Measurements from ENCODE around the gene TVP23C.
A peak's percentile ranks its signal among the peaks of the same experiment; 100 is the strongest.
"Not testable (repeated sequence)": the region's sequence is repeated elsewhere in the genome, so short reads cannot be mapped to it uniquely, and the experiment has no call there.

TVP23C gene

DNA sequence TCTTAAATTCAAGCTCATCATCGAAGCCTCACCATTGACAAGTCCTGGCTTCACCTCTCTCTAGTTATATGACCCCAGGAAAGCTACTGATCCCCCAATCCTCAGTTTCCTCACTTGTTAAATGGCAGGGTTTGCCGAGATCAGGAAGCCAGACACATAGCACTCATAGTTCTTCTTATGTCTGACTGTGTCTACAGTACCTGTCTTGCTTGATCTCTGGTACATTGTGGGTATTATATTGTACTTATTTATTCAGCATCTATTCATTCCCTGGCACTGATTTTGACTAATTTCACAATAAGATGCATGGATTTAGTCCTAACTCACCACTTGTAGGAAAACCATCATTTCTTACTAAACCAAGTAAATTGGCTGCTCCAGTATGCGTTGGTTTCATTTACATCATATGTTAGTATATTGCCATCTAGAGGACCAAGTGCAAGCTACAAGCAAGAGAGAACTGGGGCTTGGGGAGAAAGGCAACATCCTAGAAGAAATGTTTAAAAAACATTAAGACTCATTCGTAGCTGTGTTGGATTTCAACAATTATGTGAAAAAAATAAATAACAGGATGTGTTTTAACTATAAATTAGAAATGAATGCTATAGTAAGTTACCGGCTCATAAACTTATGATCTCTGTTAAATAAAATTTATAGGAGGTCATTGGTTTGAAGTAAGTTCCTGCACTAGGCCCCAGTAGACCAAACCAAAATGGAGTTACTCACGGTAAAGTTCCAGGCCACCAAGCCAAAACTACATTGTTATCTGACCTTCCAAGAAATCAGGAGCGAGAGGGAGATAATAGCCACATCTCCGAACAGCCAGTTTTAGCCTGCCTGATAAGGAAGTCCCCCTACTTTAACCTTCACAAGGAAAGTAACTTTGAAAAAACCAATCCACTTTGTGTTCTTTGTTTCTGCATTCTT is 36.7 kb downstream of the TVP23C start:
- DNase-seq (ENCODE audit: low read depth), result not testable (repeated sequence)

DNA sequence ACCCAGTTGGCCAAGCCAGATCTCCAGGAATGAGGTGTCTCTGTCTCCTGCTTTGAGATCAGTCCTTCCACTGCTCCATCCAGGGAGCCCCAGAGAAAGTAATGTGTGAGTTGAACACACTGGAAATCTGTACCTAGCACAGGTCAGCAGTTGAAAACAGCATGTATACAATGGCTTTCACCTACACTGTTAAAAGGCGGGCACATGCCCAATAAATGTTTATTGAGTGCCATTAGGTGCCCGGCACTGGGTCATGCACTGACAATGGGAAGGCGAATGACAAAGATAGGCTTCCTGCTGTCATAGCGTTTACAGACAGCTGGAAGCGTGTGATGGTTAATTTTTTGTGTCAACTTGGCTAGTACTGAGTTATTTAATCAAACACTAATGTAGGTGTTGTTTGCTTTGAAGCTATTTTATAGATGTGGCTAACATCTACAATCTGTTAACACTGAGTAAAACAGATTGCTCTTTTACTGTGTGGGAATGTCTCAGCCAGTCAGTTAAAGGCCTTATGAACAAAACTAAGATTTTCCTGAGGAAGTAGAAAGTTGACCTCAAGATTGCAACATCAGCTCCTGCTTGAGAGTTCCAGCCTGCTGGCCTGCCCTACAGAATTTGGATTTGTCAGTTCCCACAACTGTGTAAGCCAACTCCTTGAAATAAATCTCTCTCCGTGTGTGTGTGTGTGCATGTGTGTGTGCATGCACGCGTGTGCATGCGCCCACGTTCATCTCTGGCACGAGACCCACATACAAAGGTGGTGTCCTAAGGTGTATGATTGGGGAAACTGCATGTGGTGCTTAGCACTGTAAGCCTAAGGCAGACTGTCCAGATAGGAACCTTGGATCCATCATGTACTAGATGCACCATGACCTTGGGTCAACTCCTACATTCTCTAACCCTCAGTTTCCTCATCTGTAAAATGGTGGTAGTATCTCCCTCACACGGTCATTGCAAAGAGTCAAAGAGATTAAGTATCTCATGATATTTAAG is 38.0 kb downstream of the TVP23C start:
- DNase-seq (ENCODE audit: low read depth), result not testable (repeated sequence)

DNA sequence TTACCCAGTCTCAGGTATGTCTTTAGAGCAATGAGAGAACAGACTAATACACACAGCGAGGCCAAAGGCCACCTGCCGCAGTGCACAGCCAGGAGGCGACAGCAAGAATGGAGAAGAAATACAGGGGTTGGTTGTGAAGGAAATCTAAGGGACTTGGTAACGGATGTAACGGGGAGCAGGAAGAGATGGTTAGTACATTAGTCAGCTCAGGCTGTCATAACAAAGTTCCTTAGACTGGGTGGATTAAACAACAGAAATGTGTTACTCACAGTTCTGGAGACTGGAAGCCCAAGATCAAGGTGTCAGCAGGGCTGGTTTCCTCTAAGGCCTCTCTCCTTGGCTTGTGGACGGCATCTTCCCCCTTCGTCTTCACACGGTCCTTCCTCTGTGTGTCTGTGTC is 47.1 kb downstream of the TVP23C start:
- DNase-seq (ENCODE audit: low read depth), result no peak

DNA sequence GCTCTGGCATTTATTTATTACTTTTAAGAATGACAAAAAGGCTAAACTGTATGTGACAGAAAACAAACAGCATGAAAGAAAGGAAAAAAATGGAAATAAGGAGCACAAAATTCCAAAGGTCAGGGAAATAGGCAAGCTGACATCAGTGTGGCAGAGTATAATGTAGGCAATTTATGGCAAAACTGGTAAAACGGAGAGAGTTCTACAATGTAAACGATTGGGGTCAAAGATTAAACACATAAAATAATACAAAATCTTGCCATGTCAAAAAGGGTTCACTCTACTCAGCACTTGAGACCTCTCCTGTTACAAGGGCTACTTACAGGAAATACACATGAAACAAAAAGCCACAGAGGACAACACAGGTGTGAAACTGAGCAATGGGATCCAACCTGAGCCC is 48.8 kb downstream of the TVP23C start:
- DNase-seq (ENCODE audit: low read depth), result no peak

DNA sequence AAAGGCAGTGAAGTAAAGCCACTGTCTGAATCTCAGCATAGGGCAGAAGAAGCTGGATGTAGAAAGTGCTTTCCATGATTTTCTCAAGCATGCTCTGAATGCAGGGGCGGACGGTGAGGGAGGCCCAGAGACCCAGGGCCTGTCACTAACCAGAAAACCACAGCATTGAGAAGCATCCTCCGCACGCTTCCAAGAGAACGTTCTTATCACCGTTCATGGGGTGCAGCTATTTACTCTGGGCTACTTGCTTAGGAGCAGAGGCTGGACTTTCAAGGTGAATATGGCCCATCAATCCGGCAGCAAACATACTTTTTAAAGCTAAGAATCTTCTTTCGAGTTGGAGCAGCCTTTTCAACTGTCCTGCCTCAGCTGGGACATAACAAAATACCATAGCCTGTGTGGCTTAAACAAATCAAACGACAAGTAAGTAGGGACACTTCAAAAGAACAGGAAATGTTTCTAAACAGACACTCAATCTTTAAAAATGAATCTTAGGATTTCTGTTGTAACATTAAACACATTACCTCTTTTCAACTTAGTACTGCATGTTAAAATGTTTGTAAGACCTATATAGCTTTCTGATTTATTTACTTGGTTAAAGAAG is 49.3 kb downstream of the TVP23C start:
- no peak for DNase-seq (ENCODE audit: low read depth)

DNA sequence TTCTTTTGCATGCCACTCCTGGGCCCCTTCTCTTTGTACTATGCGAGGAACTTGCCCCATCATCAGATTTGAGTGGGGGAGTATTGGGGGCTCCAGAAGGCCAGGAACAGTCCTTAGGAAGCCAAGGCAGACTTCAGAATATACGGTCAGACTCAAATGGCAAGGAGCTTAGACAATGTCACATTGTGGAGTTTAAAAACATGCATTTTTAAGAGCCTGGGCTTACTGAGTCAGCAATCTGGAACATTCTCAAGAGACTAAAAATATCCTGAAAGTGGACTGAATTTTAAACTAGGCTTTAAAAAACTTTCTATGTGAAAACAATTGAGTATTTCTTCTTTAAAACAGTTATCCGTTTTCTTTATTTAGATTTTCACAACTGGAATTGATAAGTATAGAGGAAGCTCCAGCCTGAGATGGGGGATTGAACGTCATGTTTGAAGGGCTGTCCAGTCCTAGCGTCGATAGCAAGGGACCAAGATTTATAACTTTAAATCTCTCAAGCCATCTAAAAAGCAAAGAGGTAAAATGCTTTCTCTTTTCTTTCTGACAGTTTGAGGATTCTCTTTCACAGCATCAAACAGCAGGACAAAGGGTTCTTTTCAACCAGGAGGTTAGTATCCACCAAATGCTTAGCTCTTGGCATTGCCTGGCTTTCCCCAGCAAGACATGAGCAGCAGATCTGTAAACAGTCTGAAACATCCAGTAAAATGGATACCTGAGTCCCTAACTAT is 50.1 kb downstream of the TVP23C start:
- no peak for DNase-seq (ENCODE audit: low read depth)

DNA sequence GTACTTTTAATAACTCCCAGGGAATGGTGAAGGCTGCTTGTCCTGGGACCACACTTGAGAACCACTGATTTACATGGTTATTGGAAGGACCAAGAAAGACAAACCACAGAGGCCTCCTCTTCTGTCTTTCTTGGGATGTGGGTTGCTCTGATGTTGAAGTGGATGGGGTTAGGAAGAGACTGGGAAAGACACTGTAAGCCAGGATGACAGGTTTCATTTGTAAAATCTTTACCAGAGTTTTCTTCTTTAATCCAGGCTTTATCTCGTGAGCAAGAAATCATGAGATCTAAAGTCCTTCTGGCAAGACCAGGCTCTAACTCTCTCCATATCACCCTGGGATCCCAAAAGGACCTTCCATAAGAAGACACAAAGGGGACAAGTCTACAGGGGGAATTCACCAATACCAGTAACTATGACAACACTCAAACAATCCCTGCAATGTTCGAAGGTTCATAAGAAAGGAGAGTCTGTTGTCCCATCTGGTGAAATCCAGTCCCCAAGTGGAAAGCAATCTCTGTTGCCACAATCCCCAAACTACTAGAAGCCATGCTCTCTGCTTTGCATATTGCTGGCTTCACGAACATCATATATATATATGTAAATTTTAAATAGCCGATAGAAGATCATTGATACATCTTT is 51.1 kb downstream of the TVP23C start:
- DNase-seq (ENCODE audit: low read depth), result no peak

DNA sequence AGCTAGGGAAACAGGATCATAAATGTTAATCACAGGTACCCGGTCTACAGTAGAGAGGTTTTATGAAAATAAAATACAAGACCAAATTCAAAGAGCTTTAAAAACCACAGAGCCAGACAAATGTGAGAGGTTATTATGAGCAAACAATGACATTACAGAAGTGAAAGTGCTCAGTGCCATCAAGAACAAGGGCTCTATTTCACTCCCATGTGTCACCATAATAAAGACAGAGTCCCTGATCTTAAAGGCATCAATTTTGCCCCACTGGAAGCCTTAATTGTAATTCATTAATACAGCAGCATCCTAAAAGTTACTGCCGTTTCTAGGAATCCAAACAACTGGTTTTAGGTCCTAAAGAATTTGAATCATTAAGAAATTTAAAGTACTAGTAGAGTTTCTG is 52.1 kb downstream of the TVP23C start:
- no peak for DNase-seq (ENCODE audit: low read depth)

DNA sequence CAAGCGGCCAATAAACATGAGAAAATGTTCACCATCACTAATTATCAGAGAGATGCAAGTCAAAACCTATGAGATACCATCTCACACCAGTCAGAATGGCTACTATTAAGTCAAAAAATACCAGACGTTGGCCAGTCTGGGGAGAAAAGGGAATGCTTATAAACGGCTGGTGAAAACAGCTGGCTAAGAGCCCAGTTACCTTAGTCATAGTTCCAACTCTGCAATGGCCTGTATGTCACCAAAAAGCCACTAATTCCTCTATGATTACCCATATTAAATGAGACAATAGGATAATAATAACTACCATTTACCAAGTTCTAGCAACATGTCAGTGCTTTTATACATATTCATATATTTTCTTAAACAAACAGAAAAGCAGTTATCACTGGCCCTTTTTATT is 52.9 kb downstream of the TVP23C start:
- DNase-seq (ENCODE audit: low read depth), result no peak

DNA sequence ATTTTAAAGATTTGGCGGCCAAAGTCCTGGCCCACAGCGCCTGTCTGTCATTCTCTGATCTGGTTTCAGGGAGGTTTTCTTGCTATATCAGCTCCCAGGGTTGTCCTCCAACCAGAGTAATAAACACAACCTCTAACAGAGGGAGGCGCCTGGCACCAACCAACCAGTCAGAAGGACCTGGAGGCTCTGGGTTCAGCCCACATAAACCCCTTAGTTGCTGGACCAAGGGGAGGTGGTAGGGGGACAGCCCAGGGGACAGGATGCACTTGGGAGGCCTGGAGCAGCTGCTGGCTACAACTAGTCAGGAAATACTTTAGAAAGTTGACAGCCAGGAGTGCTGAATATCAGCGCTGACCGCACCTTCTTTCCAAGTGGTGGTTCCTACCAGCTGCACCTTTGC is 54.2 kb downstream of the TVP23C start:
- no peak for DNase-seq (ENCODE audit: low read depth)

DNA sequence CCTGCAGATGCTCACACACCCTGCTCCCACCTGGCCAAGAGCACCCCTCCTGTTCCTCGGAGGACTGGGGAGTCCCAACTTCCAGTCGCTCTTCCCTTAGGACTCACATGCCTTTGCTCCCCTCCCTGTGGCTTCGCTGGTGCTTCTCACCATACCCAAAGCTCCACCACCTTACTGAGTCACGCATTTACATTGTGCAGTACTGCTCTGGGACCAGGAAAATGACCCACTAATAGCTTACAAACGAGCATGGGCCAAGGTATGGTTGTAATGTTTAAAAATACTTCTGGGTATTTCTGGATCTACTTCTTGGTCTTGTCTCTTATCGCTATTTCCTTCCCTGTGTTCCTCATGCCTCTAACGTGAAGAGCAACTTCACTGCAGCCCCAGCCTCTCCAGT is 54.8 kb downstream of the TVP23C start:
- no peak for DNase-seq (ENCODE audit: low read depth)

DNA sequence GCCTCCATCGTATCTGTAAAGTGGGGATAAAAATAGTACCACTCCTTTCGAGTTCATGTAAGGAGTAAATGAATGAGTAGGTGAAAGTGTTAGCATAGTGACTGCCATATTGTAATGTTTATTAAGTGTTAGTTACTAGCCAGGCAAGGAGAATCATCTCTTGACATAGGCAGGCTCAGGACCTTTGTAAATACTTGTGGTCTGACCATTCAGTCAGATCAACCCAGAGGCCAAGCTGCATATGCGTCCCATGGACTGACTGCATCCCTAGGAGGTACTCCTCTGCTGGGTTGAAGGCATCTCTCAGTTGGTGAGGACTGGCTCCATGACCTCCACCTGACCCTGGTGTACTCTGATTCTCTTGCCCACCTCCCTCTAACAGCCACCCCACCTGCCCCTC is 55.4 kb downstream of the TVP23C start:
- no peak for DNase-seq (ENCODE audit: low read depth)

DNA sequence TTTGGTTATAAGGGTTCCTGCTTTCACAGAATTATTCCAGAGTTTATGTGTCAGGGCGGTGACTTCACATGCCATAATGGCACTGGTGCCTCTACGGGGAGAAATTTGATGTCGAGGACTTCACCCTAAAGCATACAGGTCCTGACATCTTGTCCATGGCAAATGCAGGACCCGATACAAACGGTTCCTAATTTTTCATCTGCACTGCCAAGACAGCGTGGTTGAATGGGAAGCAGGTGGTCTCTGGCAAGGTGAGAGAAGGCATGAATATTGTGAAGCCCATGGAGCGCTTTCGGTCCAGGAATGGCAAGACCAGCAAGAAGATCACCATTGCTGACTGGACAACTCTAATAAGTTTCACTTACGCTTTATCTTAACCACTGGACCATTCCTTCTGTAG is 56.3 kb downstream of the TVP23C start:
- no peak for DNase-seq (ENCODE audit: low read depth)

DNA sequence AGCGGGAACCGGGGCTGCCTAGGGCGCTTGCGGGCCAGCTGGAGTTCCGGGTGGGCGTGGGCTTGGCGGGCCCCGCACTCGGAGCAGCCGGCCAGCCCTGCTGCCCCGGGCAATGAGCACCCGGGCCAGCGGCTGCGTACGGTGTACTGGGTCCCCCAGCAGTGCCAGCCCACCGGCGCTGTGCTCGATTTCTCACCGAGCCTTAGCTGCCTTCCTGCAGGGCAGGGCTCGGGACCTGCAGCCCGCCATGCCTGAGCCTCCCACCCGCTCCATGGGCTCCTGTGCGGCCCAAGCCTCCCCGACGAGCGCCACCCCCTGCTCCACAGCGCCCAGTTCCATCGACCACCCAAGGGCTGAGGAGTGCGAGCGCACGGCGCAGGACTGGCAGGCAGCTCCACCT is 57.6 kb downstream of the TVP23C start:
- DNase-seq (ENCODE audit: low read depth), result not testable (repeated sequence)

DNA sequence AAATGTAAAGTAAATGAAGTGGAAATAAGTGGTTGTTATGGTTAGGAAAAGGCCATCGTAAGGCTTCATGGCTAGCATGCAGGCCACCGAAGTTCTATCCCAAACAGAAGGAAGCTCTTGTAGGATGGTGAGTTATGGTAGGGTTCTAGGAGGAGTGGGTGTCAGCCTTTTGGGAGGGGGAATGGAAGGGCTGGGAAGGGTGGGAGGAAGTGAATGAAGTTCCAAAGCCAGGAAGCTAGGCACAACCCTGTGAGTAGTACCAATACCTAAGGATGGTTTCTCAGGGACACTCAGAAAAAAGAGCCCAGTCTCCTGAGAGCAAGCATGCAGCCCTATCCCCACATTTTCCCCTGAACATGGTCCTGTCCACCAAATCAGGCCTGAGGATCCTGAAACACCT is 59.6 kb downstream of the TVP23C start:
- no peak for DNase-seq (ENCODE audit: low read depth)

DNA sequence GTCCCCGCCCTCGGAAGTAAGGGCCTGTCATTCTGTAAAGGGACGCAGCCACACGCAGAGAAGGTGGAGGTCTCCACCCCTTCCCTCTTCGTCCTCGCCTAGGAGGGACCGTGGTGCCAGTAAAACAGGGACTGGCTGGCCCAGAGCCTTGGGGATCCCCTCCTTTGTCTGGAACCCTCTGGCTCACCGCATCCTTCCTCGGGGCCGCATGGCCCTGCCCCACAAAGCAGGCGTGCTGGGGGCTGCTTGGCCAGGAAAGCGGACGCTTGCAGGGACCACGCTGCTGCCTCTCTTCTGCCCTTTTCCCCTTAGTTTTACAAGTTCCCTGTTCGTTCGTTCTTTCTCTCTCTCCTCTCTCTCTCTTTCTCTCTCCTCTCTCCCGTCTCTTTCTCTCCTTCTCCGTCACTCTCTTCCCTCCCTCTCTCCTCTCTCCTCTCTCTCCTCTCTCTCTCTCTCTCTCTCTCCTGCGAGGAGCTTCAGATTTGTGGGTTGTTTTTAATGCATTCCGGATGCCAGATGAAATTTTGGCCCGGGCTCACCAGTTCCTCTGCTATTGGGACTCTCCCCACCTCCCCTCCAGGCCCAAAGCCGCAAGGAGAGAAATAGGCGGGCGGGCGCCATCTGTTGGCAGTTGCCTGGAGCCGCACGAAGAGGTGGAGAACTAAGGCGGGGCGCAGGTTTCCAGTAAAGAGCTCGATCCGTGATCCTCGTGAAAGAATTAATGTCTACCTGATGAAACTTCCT is 60.7 kb downstream of the TVP23C start:
- peak; percentile 34 for DNase-seq (ENCODE audit: low read depth)

DNA sequence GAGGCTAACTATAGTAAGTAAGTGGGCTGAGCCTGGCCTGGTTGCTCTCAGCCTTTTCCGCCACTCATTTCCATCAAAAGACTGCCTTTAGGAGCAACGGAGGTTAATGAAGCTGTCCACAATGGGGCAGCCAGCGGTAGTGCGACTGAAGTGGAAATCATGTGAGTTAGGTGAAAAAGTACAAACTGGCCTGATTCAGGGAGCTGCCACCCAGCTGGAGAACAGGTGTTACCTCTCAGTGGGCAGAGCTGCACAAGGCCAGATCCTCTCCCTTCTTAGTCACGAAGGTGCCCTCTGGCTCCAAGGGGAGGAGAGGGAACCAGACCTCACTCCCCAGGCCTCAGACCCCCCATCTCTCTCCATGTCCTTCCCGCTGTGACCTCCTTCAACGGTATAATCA is 61.5 kb downstream of the TVP23C start:
- no peak for DNase-seq (ENCODE audit: low read depth)

DNA sequence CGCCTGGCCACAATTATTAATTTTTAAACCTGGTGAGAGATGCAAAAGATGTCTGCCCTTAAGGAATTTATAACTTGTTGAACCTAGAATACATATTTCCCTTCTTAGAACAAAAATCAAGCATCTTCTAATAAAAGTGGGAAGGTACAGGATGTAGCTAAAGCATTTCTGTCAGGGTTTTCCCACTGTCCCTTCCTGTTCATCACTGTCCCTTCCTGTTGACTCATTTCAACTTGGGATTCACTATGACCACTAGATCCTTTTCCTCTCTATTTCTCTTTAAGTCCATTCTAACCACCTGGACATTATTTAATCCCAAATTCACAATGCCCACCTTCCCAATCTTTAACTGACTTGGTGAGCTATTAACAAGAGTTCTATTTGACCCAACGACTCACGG is 62.0 kb downstream of the TVP23C start:
- no peak for DNase-seq (ENCODE audit: low read depth)

DNA sequence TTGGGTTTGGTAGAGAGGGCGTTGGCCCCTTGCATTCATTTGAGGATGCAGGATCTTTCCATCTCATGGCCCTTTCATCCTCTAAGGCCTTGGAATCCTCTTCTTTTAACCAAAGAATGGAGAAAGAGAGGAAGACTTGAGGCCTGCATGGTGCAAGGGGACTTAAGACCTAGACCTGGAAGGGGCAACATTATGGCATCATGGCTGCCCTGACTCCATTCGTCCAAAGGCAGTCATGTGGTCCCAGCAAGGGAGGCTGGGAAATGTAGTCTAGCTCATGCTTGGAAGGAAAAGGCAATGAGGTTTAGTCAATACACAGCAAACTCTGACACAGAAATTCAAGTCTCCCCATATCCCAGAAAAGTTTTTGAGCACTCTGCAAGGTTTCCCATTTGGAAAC is 65.2 kb downstream of the TVP23C start:
- no peak for DNase-seq (ENCODE audit: low read depth)

All from stimulated activated CD8-positive, alpha-beta memory T cell treated with anti-CD3 and anti-CD28 coated beads, Interleukin-15, amount 100 ng/mL, for 1 hour (primary cell).